ENCODE measurements around the gene HSD3B1. TPM values are rescaled to one million over a fixed set of nuclear protein-coding genes. Genes with fewer than 3 reads are reported as not detected.

Gene HSD3B1
- total and polyA plus RNA-seq, 2 donors = 0.09 to 0.39 TPM

DNA sequence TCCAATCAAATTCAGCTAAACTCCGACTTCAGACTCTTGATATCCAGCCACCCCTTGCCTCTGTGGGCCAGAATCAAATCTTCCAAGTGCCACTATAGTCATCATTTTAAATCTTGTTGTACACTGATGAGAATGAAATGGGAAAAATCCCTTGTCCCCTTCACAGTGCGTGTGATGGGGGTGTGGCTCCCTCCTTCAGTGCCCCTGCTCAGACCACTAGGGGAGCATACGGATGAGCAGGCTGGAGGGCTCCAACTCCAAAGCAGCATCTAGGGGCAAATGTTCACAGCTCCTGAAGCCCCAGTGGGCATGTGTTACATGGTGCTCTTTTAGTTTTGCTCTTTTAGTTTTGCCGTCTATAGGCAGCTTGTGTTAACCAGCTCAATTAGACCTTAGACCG is 35.4 kb upstream of the HSD3B1 start:
- WGBS = 96% methylated on average over 5 of the region's 5 CpGs
- no peaks in the 10 kb centered on the region for H3K27me3 ChIP-seq (ENCODE audit: control insufficient read depth in 2 of 2, insufficient read depth in 1 of 2, low read length in 1 of 2)
- DNase-seq (ENCODE audit: low read depth in 6 of 9, low spot score in 9 of 9) = no peak
- no peaks in the 10 kb centered on the region for H3K36me3 ChIP-seq (ENCODE audit: control insufficient read depth in 2 of 2, insufficient read depth in 2 of 2, low read length in 1 of 2)
- H3K4me3 ChIP-seq (ENCODE audit: low read length in 2 of 2) = no peak overlapping the region
- H3K9me3 ChIP-seq (ENCODE audit: control insufficient read depth in 2 of 2, insufficient read depth in 1 of 2, low read length in 1 of 2) = no peaks in the 10 kb centered on the region
- H3K27ac ChIP-seq (ENCODE audit: low read depth in 1 of 2, low read length in 1 of 2) = no peak overlapping the region
- no peaks in the 10 kb centered on the region for H3K4me1 ChIP-seq (ENCODE audit: control insufficient read depth in 2 of 2, insufficient read depth in 2 of 2, low read length in 2 of 2)

DNA sequence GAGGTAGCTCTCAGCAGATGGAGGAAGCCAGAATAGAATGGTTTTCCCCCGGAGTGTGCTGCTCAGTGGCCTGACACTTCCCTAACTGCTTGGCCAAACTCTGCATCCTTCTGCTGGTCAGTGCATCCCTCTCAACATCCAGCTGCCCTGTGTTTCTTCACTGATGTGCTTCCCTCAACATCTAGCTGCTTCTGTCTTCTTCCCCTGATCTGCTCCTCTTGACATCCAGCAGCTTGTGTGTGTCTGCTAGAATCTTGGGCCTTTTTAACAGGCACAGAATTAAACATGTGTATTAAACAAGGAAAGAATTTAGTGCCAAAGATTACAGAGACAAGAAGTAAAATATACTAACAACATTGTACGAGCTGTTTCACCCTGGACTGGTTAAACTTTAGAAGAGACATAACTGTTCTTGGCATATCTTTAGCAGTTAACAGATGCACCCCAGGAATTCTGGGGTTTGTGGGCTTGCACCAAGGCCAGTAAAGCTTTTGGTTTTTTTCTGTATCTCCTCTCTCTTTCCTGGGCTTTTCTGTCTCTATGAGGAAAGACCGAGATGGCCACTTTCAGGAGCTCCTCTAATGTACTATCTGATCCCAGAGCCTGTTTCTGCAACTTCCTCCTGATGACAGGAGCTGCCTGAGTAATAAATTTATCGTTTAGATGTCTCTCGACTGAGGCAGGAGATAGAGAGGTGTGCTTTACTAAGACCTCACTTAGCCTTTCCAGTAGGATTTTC is 34.8 kb upstream of the HSD3B1 start:
- 32% methylated on average over 5 of the region's 5 CpGs for WGBS
- Histone ChIP-seq H3K36me3 (ENCODE audit: control insufficient read depth in 2 of 2, insufficient read depth in 2 of 2, low read length in 1 of 2) (no peaks in the 10 kb centered on the region), H3K27me3 (ENCODE audit: control insufficient read depth in 2 of 2, insufficient read depth in 1 of 2, low read length in 1 of 2) (no peaks in the 10 kb centered on the region), H3K27ac (ENCODE audit: low read depth in 1 of 2, low read length in 1 of 2) (no peak overlapping the region), H3K9me3 (ENCODE audit: control insufficient read depth in 2 of 2, insufficient read depth in 1 of 2, low read length in 1 of 2) (no peaks in the 10 kb centered on the region), H3K4me3 (ENCODE audit: low read length in 2 of 2) (no peak overlapping the region), H3K4me1 (ENCODE audit: control insufficient read depth in 2 of 2, insufficient read depth in 2 of 2, low read length in 2 of 2) (no peaks in the 10 kb centered on the region)
- DNase-seq (ENCODE audit: low read depth in 6 of 9, low spot score in 9 of 9) = no peak

GRCh38 chr1:119472819-119473175 is 34.2 kb upstream of the HSD3B1 start:
- no peak overlapping the region for H3K4me3 ChIP-seq (ENCODE audit: low read length in 2 of 2)
- DNase-seq (ENCODE audit: low read depth in 6 of 9, low spot score in 9 of 9) = no peak
- no peaks in the 10 kb centered on the region for H3K36me3 ChIP-seq (ENCODE audit: control insufficient read depth in 2 of 2, insufficient read depth in 2 of 2, low read length in 1 of 2)
- no peaks in the 10 kb centered on the region for H3K9me3 ChIP-seq (ENCODE audit: control insufficient read depth in 2 of 2, insufficient read depth in 1 of 2, low read length in 1 of 2)
- 60% methylated on average over 3 of the region's 3 CpGs for WGBS
- no peaks in the 10 kb centered on the region for H3K27me3 ChIP-seq (ENCODE audit: control insufficient read depth in 2 of 2, insufficient read depth in 1 of 2, low read length in 1 of 2)
- H3K4me1 ChIP-seq (ENCODE audit: control insufficient read depth in 2 of 2, insufficient read depth in 2 of 2, low read length in 2 of 2) = no peaks in the 10 kb centered on the region
- no peak overlapping the region for H3K27ac ChIP-seq (ENCODE audit: low read depth in 1 of 2, low read length in 1 of 2)

DNA sequence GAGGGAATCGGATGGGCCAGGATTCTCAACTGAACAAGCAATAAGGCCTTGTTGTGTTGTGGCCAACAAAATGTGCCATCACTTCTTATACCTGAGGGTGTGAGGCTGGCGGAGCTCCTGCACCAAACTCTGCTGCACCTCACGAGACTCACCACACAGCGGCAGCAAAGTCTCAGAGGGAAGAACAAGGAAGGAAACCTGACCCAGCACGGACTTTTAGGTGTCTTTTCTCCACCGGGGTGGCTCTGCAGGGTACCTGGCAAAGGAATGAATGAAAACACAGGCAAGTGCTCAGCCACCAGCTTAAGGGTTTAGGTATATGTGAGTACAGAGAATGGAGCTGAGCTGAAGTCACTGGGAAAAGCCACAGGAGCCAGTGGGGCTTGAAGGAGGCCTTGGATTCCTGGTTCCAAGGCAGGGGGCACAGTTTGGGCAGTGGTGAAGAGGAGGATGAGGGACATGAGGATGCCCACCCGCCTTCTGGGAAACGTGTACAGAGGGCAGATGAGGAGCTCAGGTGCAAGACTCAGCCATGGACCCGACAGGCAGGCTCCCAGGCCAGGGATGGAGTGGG is 31.1 kb upstream of the HSD3B1 start:
- no peak overlapping the region for H3K4me3 ChIP-seq (ENCODE audit: low read length in 2 of 2)
- no peaks in the 10 kb centered on the region for H3K36me3 ChIP-seq (ENCODE audit: control insufficient read depth in 2 of 2, insufficient read depth in 2 of 2, low read length in 1 of 2)
- 38% methylated on average over 9 of the region's 9 CpGs for WGBS

GRCh38 chr1:119477710-119478109 is 29.3 kb upstream of the HSD3B1 start:
- Histone ChIP-seq H3K27me3 (ENCODE audit: control insufficient read depth in 2 of 2, insufficient read depth in 1 of 2, low read length in 1 of 2) (no peaks in the 10 kb centered on the region), H3K9me3 (ENCODE audit: control insufficient read depth in 2 of 2, insufficient read depth in 1 of 2, low read length in 1 of 2) (no peaks in the 10 kb centered on the region), H3K4me3 (ENCODE audit: low read length in 2 of 2) (no peak overlapping the region), H3K4me1 (ENCODE audit: control insufficient read depth in 2 of 2, insufficient read depth in 2 of 2, low read length in 2 of 2) (no peaks in the 10 kb centered on the region), H3K27ac (ENCODE audit: low read depth in 1 of 2, low read length in 1 of 2) (no peak overlapping the region), H3K36me3 (ENCODE audit: control insufficient read depth in 2 of 2, insufficient read depth in 2 of 2, low read length in 1 of 2) (no peaks in the 10 kb centered on the region)
- 96% methylated on average over 5 of the region's 5 CpGs for WGBS
- no peak for DNase-seq (ENCODE audit: low read depth in 6 of 9, low spot score in 9 of 9)

More for the DNA sequence above, 31.1 kb upstream of the HSD3B1 start:
- no peaks in the 10 kb centered on the region for H3K27me3 ChIP-seq (ENCODE audit: control insufficient read depth in 2 of 2, insufficient read depth in 1 of 2, low read length in 1 of 2)
- H3K4me1 ChIP-seq (ENCODE audit: control insufficient read depth in 2 of 2, insufficient read depth in 2 of 2, low read length in 2 of 2) = no peaks in the 10 kb centered on the region
- H3K9me3 ChIP-seq (ENCODE audit: control insufficient read depth in 2 of 2, insufficient read depth in 1 of 2, low read length in 1 of 2) = no peaks in the 10 kb centered on the region
- no peak overlapping the region for H3K27ac ChIP-seq (ENCODE audit: low read depth in 1 of 2, low read length in 1 of 2)
- peak in 5 of 9 donors; percentile 3 to 29 (median 7) for DNase-seq (ENCODE audit: low read depth in 6 of 9, low spot score in 9 of 9)

DNA sequence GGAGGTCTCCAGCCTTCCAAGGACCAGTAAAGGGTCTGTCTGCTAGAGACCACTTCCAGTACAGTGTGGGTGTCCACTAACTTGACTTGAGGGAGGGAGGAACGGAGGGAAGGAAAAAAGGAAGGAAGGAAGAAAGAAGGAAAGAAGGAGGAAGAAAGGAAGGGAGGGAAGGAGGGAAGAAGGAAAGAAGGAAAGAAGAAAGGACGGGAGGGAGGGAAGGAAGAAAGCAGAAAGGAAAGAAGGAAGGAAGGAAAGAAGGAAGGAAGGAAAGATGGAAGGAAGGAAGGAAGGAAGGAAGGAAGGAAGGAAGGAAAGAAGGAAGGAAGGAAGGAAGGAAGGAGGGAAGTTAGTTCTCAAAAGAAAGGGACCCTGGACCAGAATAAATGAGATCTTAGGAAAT is 26.8 kb upstream of the HSD3B1 start:
- WGBS = 98% methylated on average over 2 of the region's 2 CpGs

GRCh38 chr1:119481951-119482350 is 25.1 kb upstream of the HSD3B1 start:
- Histone ChIP-seq H3K4me1 (ENCODE audit: control insufficient read depth in 2 of 2, insufficient read depth in 2 of 2, low read length in 2 of 2) (no peaks in the 10 kb centered on the region), H3K36me3 (ENCODE audit: control insufficient read depth in 2 of 2, insufficient read depth in 2 of 2, low read length in 1 of 2) (no peaks in the 10 kb centered on the region)

More for the DNA sequence above, 26.8 kb upstream of the HSD3B1 start:
- Histone ChIP-seq H3K27ac (ENCODE audit: low read depth in 1 of 2, low read length in 1 of 2) (no peak overlapping the region), H3K4me1 (ENCODE audit: control insufficient read depth in 2 of 2, insufficient read depth in 2 of 2, low read length in 2 of 2) (no peaks in the 10 kb centered on the region), H3K27me3 (ENCODE audit: control insufficient read depth in 2 of 2, insufficient read depth in 1 of 2, low read length in 1 of 2) (no peaks in the 10 kb centered on the region), H3K4me3 (ENCODE audit: low read length in 2 of 2) (no peak overlapping the region), H3K36me3 (ENCODE audit: control insufficient read depth in 2 of 2, insufficient read depth in 2 of 2, low read length in 1 of 2) (no peaks in the 10 kb centered on the region), H3K9me3 (ENCODE audit: control insufficient read depth in 2 of 2, insufficient read depth in 1 of 2, low read length in 1 of 2) (no peaks in the 10 kb centered on the region)
- no peak for DNase-seq (ENCODE audit: low read depth in 6 of 9, low spot score in 9 of 9)

DNA sequence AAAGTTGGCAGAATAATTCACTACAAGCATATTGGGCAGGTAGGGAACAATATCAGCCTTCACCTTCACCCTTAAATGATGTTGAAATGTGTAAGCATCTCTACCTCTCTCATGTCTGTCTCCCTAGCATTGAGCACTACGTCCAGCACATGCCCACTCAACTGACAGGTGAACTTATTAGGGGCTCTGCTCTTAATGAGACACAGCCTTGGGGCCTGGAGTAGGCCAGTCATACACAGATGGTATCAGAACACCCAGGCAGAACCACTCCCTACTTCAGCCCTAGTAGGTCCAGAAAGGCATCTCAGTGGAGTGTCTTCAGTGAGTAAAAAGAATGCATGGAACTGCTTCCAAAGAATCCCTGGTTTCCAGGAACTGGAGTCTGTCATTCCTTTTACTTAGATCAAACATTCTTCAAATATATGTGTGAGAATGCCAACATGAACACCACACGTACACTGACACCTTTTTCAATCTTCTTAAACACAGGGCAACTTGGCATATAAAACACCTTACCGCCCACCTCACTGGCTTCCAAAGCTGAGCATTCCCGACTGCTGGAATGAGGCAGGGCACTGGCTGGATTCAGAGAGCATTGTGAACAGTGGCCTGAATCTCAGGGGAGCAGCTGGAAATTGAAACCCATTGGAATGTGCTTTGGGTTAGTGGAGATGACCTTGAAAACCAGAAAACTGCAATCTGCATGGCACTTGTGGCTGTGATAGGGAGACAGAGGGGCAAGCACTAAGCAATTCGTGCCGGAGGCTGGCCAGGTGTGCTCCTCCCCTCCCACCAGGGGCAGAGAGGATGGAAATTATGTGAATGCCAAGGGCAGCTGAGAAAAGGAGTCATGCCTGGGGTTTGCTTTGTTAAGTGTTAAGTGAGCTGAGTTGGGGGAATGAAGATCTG is 24.2 kb upstream of the HSD3B1 start:
- Histone ChIP-seq H3K9me3 (ENCODE audit: control insufficient read depth in 2 of 2, insufficient read depth in 1 of 2, low read length in 1 of 2) (no peaks in the 10 kb centered on the region), H3K4me3 (ENCODE audit: low read length in 2 of 2) (no peak overlapping the region), H3K27ac (ENCODE audit: low read depth in 1 of 2, low read length in 1 of 2) (no peak overlapping the region), H3K36me3 (ENCODE audit: control insufficient read depth in 2 of 2, insufficient read depth in 2 of 2, low read length in 1 of 2) (no peaks in the 10 kb centered on the region), H3K27me3 (ENCODE audit: control insufficient read depth in 2 of 2, insufficient read depth in 1 of 2, low read length in 1 of 2) (no peaks in the 10 kb centered on the region), H3K4me1 (ENCODE audit: control insufficient read depth in 2 of 2, insufficient read depth in 2 of 2, low read length in 2 of 2) (no peaks in the 10 kb centered on the region)
- no peak for DNase-seq (ENCODE audit: low read depth in 6 of 9, low spot score in 9 of 9)
- 89% methylated on average over 6 of the region's 6 CpGs for WGBS

More at GRCh38 chr1:119481951-119482350, 25.1 kb upstream of the HSD3B1 start:
- H3K9me3 ChIP-seq (ENCODE audit: control insufficient read depth in 2 of 2, insufficient read depth in 1 of 2, low read length in 1 of 2) = no peaks in the 10 kb centered on the region
- H3K27me3 ChIP-seq (ENCODE audit: control insufficient read depth in 2 of 2, insufficient read depth in 1 of 2, low read length in 1 of 2) = no peaks in the 10 kb centered on the region
- DNase-seq (ENCODE audit: low read depth in 6 of 9, low spot score in 9 of 9) = no peak
- no peak overlapping the region for H3K27ac ChIP-seq (ENCODE audit: low read depth in 1 of 2, low read length in 1 of 2)
- no peak overlapping the region for H3K4me3 ChIP-seq (ENCODE audit: low read length in 2 of 2)
